Smooth muscle cell (in vitro differentiated cells): ENCODE data around the gene RHBDF1. TPM values are rescaled to one million over a fixed set of nuclear protein-coding genes. Genes with fewer than 3 reads are reported as not detected.

Experiments
- DNase-seq: peaks from one replicate; lab custom pipeline; 2025; ENCODE audit not compliant: unreplicated experiment; lab: John Stamatoyannopoulos, UW
- H2AFZ ChIP-seq: fragments of 200-600 bp; sonication (generic); 2 replicates; pipeline ENCODE4 v1.6.0; 2016; ENCODE audit warnings: antibody characterized with exemption, low read depth, mild to moderate bottlenecking
- H3F3A ChIP-seq: fragments of 200-600 bp; sonication (generic); 2 replicates; pipeline ENCODE4 v1.6.0; 2017; ENCODE audit warnings: antibody characterized with exemption, low read depth
- H3K27ac ChIP-seq: fragments of 200-600 bp; sonication (generic); 2 replicates; pipeline ENCODE4 v1.5.1; 2016; ENCODE audit warnings: low read depth, mild to moderate bottlenecking
- H3K27me3 ChIP-seq: fragments of 200-600 bp; sonication (generic); 2 replicates; pipeline ENCODE4 v1.6.1; 2016; ENCODE audit warnings: low read depth, mild to moderate bottlenecking
- H3K36me3 ChIP-seq: fragments of 200-600 bp; sonication (generic); 2 replicates; pipeline ENCODE4 v1.5.1; 2016; ENCODE audit warnings: low read depth
- H3K4me1 ChIP-seq: fragments of 200-600 bp; sonication (generic); 2 replicates; pipeline ENCODE4 v1.5.1; 2016; ENCODE audit warnings: low read depth
- H3K4me2 ChIP-seq: fragments of 200-600 bp; sonication (generic); 2 replicates; pipeline ENCODE4 v1.6.0; 2016; ENCODE audit warnings: mild to moderate bottlenecking
- H3K4me3 ChIP-seq: fragments of 200-600 bp; sonication (generic); 2 replicates; pipeline ENCODE4 v1.5.1; 2016; ENCODE audit warnings: mild to moderate bottlenecking
- H3K79me2 ChIP-seq: fragments of 200-600 bp; sonication (generic); 2 replicates; pipeline ENCODE4 v1.6.0; 2016; ENCODE audit warnings: low read depth, mild to moderate bottlenecking
- H3K9ac ChIP-seq: fragments of 200-600 bp; sonication (generic); 2 replicates; pipeline ENCODE4 v1.6.0; 2016; ENCODE audit warnings: low read depth
- H3K9me3 ChIP-seq: fragments of 200-600 bp; sonication (generic); replicated peaks from 2 replicates; pipeline ENCODE4 v1.5.1; 2016; ENCODE audit warnings: low read depth
- H4K20me1 ChIP-seq: fragments of 200-600 bp; sonication (generic); 2 replicates; pipeline ENCODE4 v1.6.0; 2016; ENCODE audit warnings: low read depth
- WGBS: methylation state at CpG from one replicate; pipeline ENCODE4 v1.1.7; 2016; ENCODE audit warnings: low lambda C conversion rate; 5-methylcytosine and 5-hydroxymethylcytosine counted together
- polyA plus RNA-seq: library from polyadenylated mRNA; unstranded; fragments of >200 nt; fragmentation: Nextera tagmentation; extraction: Ambion mirVana; gene quantifications from 2 replicates; pipeline ENCODE4 v1.2.1, GENCODE V29; 2016
- total RNA-seq: library from RNA; depleted of rRNA; stranded (reverse); fragments of >200 nt; gene quantifications from 2 replicates; pipeline ENCODE4 v1.2.3, GENCODE V29; 2014
- TF ChIP-seq, protein P1 (sequence below): fragments of 200-600 bp; sonication (generic); IDR thresholded peaks from 2 replicates; pipeline ENCODE4 v1.5.1; 2017; ENCODE audit warnings: borderline replicate concordance, mild to moderate bottlenecking, antibody characterized with exemption; ENCODE audit not compliant: insufficient read depth, poor library complexity, severe bottlenecking

Gene RHBDF1
- total and polyA plus RNA-seq, 2 experiments from 2014 or later, result 41.4 to 68.0 TPM

GRCh38 chr16:37511-37910 is 34.9 kb downstream of the RHBDF1 start:
- TF ChIP-seq, protein P1, sequence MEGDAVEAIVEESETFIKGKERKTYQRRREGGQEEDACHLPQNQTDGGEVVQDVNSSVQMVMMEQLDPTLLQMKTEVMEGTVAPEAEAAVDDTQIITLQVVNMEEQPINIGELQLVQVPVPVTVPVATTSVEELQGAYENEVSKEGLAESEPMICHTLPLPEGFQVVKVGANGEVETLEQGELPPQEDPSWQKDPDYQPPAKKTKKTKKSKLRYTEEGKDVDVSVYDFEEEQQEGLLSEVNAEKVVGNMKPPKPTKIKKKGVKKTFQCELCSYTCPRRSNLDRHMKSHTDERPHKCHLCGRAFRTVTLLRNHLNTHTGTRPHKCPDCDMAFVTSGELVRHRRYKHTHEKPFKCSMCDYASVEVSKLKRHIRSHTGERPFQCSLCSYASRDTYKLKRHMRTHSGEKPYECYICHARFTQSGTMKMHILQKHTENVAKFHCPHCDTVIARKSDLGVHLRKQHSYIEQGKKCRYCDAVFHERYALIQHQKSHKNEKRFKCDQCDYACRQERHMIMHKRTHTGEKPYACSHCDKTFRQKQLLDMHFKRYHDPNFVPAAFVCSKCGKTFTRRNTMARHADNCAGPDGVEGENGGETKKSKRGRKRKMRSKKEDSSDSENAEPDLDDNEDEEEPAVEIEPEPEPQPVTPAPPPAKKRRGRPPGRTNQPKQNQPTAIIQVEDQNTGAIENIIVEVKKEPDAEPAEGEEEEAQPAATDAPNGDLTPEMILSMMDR, result no peak
- no peaks in the 10 kb centered on the region for H3F3A ChIP-seq
- H3K4me1 ChIP-seq, result no peaks in the 10 kb centered on the region
- H3K9me3 ChIP-seq, result no peaks in the 10 kb centered on the region
- no peak overlapping the region for H3K4me3 ChIP-seq
- H3K4me2 ChIP-seq, result no peak overlapping the region
- H2AFZ ChIP-seq, result no peak overlapping the region
- no peak for DNase-seq
- no peaks in the 10 kb centered on the region for H4K20me1 ChIP-seq
- no peaks in the 10 kb centered on the region for H3K79me2 ChIP-seq
- H3K9ac ChIP-seq, result no peak overlapping the region
- 88% methylated on average over 5 of the region's 5 CpGs for WGBS
- no peak overlapping the region for H3K27ac ChIP-seq
- H3K27me3 ChIP-seq, result no peaks in the 10 kb centered on the region
- H3K36me3 ChIP-seq, result no peaks in the 10 kb centered on the region

GRCh38 chr16:36336-36984 is 36.0 kb downstream of the RHBDF1 start:
- no peak for DNase-seq
- H3K4me3 ChIP-seq, result no peak overlapping the region
- H3K9ac ChIP-seq, result no peak overlapping the region
- H3K4me2 ChIP-seq, result no peak overlapping the region
- H3K9me3 ChIP-seq, result no peaks in the 10 kb centered on the region
- no peaks in the 10 kb centered on the region for H3F3A ChIP-seq
- H3K27ac ChIP-seq, result no peak overlapping the region
- H4K20me1 ChIP-seq, result no peaks in the 10 kb centered on the region
- no peaks in the 10 kb centered on the region for H3K79me2 ChIP-seq
- TF ChIP-seq, protein P1, result no peak
- no peaks in the 10 kb centered on the region for H3K27me3 ChIP-seq
- no peaks in the 10 kb centered on the region for H3K4me1 ChIP-seq
- no peak overlapping the region for H2AFZ ChIP-seq
- no peaks in the 10 kb centered on the region for H3K36me3 ChIP-seq
- WGBS, result 91% methylated on average over 15 of the region's 15 CpGs

GRCh38 chr16:35678-36305 is 36.6 kb downstream of the RHBDF1 start:
- no peaks in the 10 kb centered on the region for H3K4me1 ChIP-seq
- H3K4me2 ChIP-seq, result no peak overlapping the region
- H3K79me2 ChIP-seq, result no peaks in the 10 kb centered on the region
- H3K27ac ChIP-seq, result no peak overlapping the region
- no peak for DNase-seq
- H3F3A ChIP-seq, result no peaks in the 10 kb centered on the region
- H2AFZ ChIP-seq, result no peak overlapping the region
- H3K9me3 ChIP-seq, result no peaks in the 10 kb centered on the region
- H3K27me3 ChIP-seq, result no peaks in the 10 kb centered on the region
- H3K36me3 ChIP-seq, result no peaks in the 10 kb centered on the region
- TF ChIP-seq, protein P1, result no peak
- H3K4me3 ChIP-seq, result no peak overlapping the region
- WGBS, result 93% methylated on average over 11 of the region's 11 CpGs
- no peak overlapping the region for H3K9ac ChIP-seq
- no peaks in the 10 kb centered on the region for H4K20me1 ChIP-seq
